Fibroblast of lung (primary cell): ENCODE measurements around the gene ZNF283.

Source experiments
- CTCF ChIP-seq, 2 donors: IDR thresholded peaks in 1 of 2; conservative IDR thresholded peaks in 1 of 2; 1 replicate in 1 of 2; 2 replicates in 1 of 2; pipeline ENCODE4 v1.5.1; 2011 to 2012; ENCODE audit warnings: low read length in 2 of 2, control low read depth in 1 of 2, inconsistent platforms in 1 of 2, low read depth in 1 of 2, mild to moderate bottlenecking in 1 of 2
- EZH2 ChIP-seq: IDR thresholded peaks from 2 replicates; pipeline ENCODE4 v1.5.1; 2012; ENCODE audit warnings: low read length, control low read depth, mild to moderate bottlenecking; ENCODE audit errors: missing control alignments

- TF ChIP-seq CTCF (conservative IDR thresholded peaks at IDR 0.05 in 1 of 2, IDR thresholded peaks at IDR 0.05 in 1 of 2; ENCODE audit: low read depth in 1 of 2, low read length in 2 of 2) (no peak), EZH2 (no peak)
Measured at GRCh38 chr19:43782689-43783231, 44.4 kb upstream of the ZNF283 start.
